HepG2 (cell line): ENCODE data around the gene DNTTIP2. TPM values are rescaled to one million over a fixed set of nuclear protein-coding genes. Genes with fewer than 3 reads are reported as not detected.

Experiments used
- BORCS8-MEF2B ChIP-seq: sonication (generic); formaldehyde crosslinking; IDR thresholded peaks from 2 replicates; pipeline ENCODE4 v1.8.0; 2022; ENCODE audit warnings: mild to moderate bottlenecking, missing genetic modification reagents
- CAMTA2 ChIP-seq: sonication (generic); formaldehyde crosslinking; IDR thresholded peaks from 2 replicates; pipeline ENCODE4 v1.4.0; 2020; ENCODE audit warnings: mild to moderate bottlenecking, missing genetic modification reagents, borderline replicate concordance
- DZIP1 ChIP-seq: sonication (generic); formaldehyde crosslinking; IDR thresholded peaks from 2 replicates; pipeline ENCODE4 v1.5.0; 2020; ENCODE audit warnings: mild to moderate bottlenecking, missing genetic modification reagents
- ELF4 ChIP-seq: sonication (generic); formaldehyde crosslinking; IDR thresholded peaks from 2 replicates; pipeline ENCODE4 v1.5.0; 2020; ENCODE audit warnings: missing genetic modification reagents, mild to moderate bottlenecking, moderate library complexity, borderline replicate concordance
- ETV6 ChIP-seq: sonication (generic); formaldehyde crosslinking; conservative IDR thresholded peaks from 2 replicates; pipeline ENCODE4 v1.4.0; 2020; ENCODE audit warnings: missing genetic modification reagents
- GZF1 ChIP-seq: sonication (generic); formaldehyde crosslinking; IDR thresholded peaks from 2 replicates; pipeline ENCODE4 v1.5.1; 2020; ENCODE audit warnings: mild to moderate bottlenecking, missing genetic modification reagents
- HNF4A ChIP-seq: sonication (generic); formaldehyde crosslinking; IDR thresholded peaks from 2 replicates; pipeline ENCODE4 v1.4.0; 2020; ENCODE audit warnings: missing genetic modification reagents
- LCORL ChIP-seq, 2 experiments: fragments of 450-650 bp in 1 of 2; sonication (generic) in 1 of 2; formaldehyde crosslinking in 1 of 2; IDR thresholded peaks; 2 replicates each; pipeline versions ENCODE4 v1.5.0 to v1.6.1; 2017 to 2020; ENCODE audit warnings: antibody characterized with exemption in 1 of 2, missing genetic modification reagents in 1 of 2
- MAFG ChIP-seq: sonication (generic); formaldehyde crosslinking; IDR thresholded peaks from 2 replicates; pipeline ENCODE4 v1.5.1; 2020; ENCODE audit warnings: mild to moderate bottlenecking, missing genetic modification reagents
- MTF2 ChIP-seq: sonication (generic); formaldehyde crosslinking; IDR thresholded peaks from 2 replicates; pipeline ENCODE4 v1.5.0; 2020; ENCODE audit warnings: missing genetic modification reagents, borderline replicate concordance
- NFKB2 ChIP-seq: sonication (generic); formaldehyde crosslinking; IDR thresholded peaks from 2 replicates; pipeline ENCODE4 v1.4.0; 2020; ENCODE audit warnings: missing genetic modification reagents, borderline replicate concordance
- PHB2 ChIP-seq: fragments of 450-650 bp; IDR thresholded peaks from 2 replicates; pipeline ENCODE4 v1.6.1; 2018; ENCODE audit not compliant: partially characterized antibody
- POLR2AphosphoS5 ChIP-seq: IDR thresholded peaks from 2 replicates; pipeline ENCODE4 v1.6.1; 2012; ENCODE audit warnings: low read depth, low read length
- SALL1 ChIP-seq: sonication (generic); formaldehyde crosslinking; IDR thresholded peaks from 2 replicates; pipeline ENCODE4 v1.8.0; 2022; ENCODE audit warnings: mild to moderate bottlenecking, missing genetic modification reagents
- SMARCE1 ChIP-seq: fragments of 450-650 bp; IDR thresholded peaks from 2 replicates; pipeline ENCODE4 v1.6.1; 2017; ENCODE audit warnings: borderline replicate concordance
- TP53 ChIP-seq: sonication (generic); formaldehyde crosslinking; conservative IDR thresholded peaks from 2 replicates; pipeline ENCODE4 v1.4.0; 2020; ENCODE audit warnings: missing genetic modification reagents
- TRIM24 ChIP-seq: sonication (generic); formaldehyde crosslinking; IDR thresholded peaks from 2 replicates; pipeline ENCODE4 v1.8.0; 2022; ENCODE audit warnings: mild to moderate bottlenecking, missing genetic modification reagents
- ZBTB14 ChIP-seq: sonication (generic); formaldehyde crosslinking; IDR thresholded peaks from 2 replicates; pipeline ENCODE4 v1.4.0; 2020; ENCODE audit warnings: missing genetic modification reagents
- ZBTB8A ChIP-seq: sonication (generic); formaldehyde crosslinking; IDR thresholded peaks from 2 replicates; pipeline ENCODE4 v1.4.0; 2020; ENCODE audit warnings: mild to moderate bottlenecking, low read depth, missing genetic modification reagents, borderline replicate concordance
- ZNF451 ChIP-seq: sonication (generic); formaldehyde crosslinking; IDR thresholded peaks from 2 replicates; pipeline ENCODE4 v1.5.0; 2020; ENCODE audit warnings: mild to moderate bottlenecking, missing genetic modification reagents
- ZNF512B ChIP-seq: sonication (generic); formaldehyde crosslinking; IDR thresholded peaks from 2 replicates; pipeline ENCODE4 v1.5.1; 2020; ENCODE audit warnings: missing genetic modification reagents, mild to moderate bottlenecking, borderline replicate concordance
- ZNF552 ChIP-seq: sonication (generic); formaldehyde crosslinking; IDR thresholded peaks from 2 replicates; pipeline ENCODE4 v1.9.0; 2022; ENCODE audit warnings: missing genetic modification reagents, mild to moderate bottlenecking, borderline replicate concordance
- ZNF660 ChIP-seq: sonication (generic); formaldehyde crosslinking; IDR thresholded peaks from 2 replicates; pipeline ENCODE4 v1.5.1; 2020; ENCODE audit warnings: mild to moderate bottlenecking, low read depth, missing genetic modification reagents, borderline replicate concordance
- ZNF674 ChIP-seq: sonication (generic); formaldehyde crosslinking; IDR thresholded peaks from 2 replicates; pipeline ENCODE4 v1.5.0; 2020; ENCODE audit warnings: low read depth, mild to moderate bottlenecking, missing genetic modification reagents
- polyA plus RNA-seq, 8 experiments: library from polyadenylated mRNA; depleted of rRNA in 3 of 8; stranded (reverse) in 7 of 8; unstranded in 1 of 8; fragments of >200 nt; fragmentation: Illumina TruSeq in 4 of 8; extraction: Trizol in 4 of 8; gene quantifications; 2 replicates each; pipeline versions ENCODE4 v1.2.1 to v1.2.3, GENCODE V29; 2011 to 2016; ENCODE audit warnings: low read depth in 4 of 8, missing spikeins in 1 of 8, mixed read lengths in 1 of 8; ENCODE audit not compliant: insufficient read depth in 1 of 8
- total RNA-seq, 5 experiments: library from RNA; depleted of rRNA; stranded (reverse); fragments of >200 nt; fragmentation: Illumina TruSeq; extraction: Trizol; gene quantifications; 2 replicates each; pipeline ENCODE4 v1.2.3, GENCODE V29; 2016; ENCODE audit warnings: low read depth in 1 of 5

The DNTTIP2 gene
- total and polyA plus RNA-seq, 2 of the 13 experiments (the other 11 are each of a cell fraction or from before 2014, with no cell fraction given), result 11.4 to 63.3 TPM

GRCh38 chr1:93846206-93846991 is 32.6 kb downstream of the DNTTIP2 start (continued):
- TF ChIP-seq ZNF512B (CRISPR knock-in tag) (no peak), MAFG (no peak), ETV6 (CRISPR knock-in tag) (no peak), ZNF674 (no peak), GZF1 (0 out of 2 replicates have a peak, but pooled peaks have one; percentile 45), ZNF660 (CRISPR knock-in tag) (no peak), DZIP1 (CRISPR knock-in tag) (no peak), MTF2 (CRISPR knock-in tag) (no peak), ZNF552 (CRISPR knock-in tag) (no peak), CAMTA2 (CRISPR knock-in tag) (no peak), HNF4A (no peak), NFKB2 (CRISPR knock-in tag) (peak; percentile 30; the same call in 1 of the 2 replicates), SMARCE1 (no peak), ELF4 (CRISPR knock-in tag) (no peak; the same call in 1 of the 2 replicates), PHB2 (no peak), LCORL (IDR thresholded peaks at IDR 0.05) (no peak), LCORL (CRISPR knock-in tag; IDR thresholded peaks at IDR 0.05) (no peak), TP53 (CRISPR knock-in tag) (0 out of 2 replicates have a peak, but pooled peaks have one; percentile 14), POLR2AphosphoS5 (peak; percentile 72; the same call in 1 of the 2 replicates), ZNF451 (CRISPR knock-in tag) (no peak; the same call in 1 of the 2 replicates), BORCS8-MEF2B (CRISPR knock-in tag) (no peak), SALL1 (CRISPR knock-in tag) (no peak), TRIM24 (CRISPR knock-in tag) (no peak), ZBTB8A (CRISPR knock-in tag) (no peak), ZBTB14 (CRISPR knock-in tag) (peak; percentile 89)
